Heart left ventricle (tissue), 13 donors: Measurements from ENCODE around the gene HYAL2.

Source experiments
- POLR2A ChIP-seq, 2 donors: fragments of 450-650 bp; IDR thresholded peaks; one replicate each; pipeline ENCODE4 v1.6.1; 2017; ENCODE audit warnings: antibody characterized with exemption in 2 of 2, mild to moderate bottlenecking in 2 of 2, moderate library complexity in 2 of 2
- TF ChIP-seq, protein P1 (sequence below), 12 donors: fragments of 200-600 bp; sonication (generic) in 4 of 12; IDR thresholded peaks; one replicate each; pipeline versions ENCODE4 v1.5.0 to v1.8.0; 2018 to 2022; ENCODE audit warnings: antibody characterized with exemption in 12 of 12, mild to moderate bottlenecking in 5 of 12
- donor health status: ischemic (EF 13 %, LVEDD 7.1; RV severe dilation, severe dysfunction).
- donor health status: DM: no; HTN: yes; CAD: no.
- donor health status: DM: no; HTN: no; CAD: no.
- donor health status: ischemic (EF 25% LVEDD 6.9; RV normal size, moderate dysfunction).
- donor health status: ischemic (EF 25% LVEDD 5.7; RV mildly dilated, moderate dysfunction).
- donor health status: ischemic (EF 35%, LVEDD 5.7; RV mildly dilated, moderate dysfunction).
- donor health status: nonischemic (EF 11% LVEDD 7.7; RV severe dilation, severe dysfunction).
- donor health status: DM: yes; HTN: yes; CAD: no.
- donor health status: PGD.
- donor health status: ischemic (EF 29% LVEDD 5.4; RV normal size, mild dysfunction).
- donor health status: nonischemic (EF 23%, LVEDD 6.1; RV moderate dilation, normal function).

DNA sequence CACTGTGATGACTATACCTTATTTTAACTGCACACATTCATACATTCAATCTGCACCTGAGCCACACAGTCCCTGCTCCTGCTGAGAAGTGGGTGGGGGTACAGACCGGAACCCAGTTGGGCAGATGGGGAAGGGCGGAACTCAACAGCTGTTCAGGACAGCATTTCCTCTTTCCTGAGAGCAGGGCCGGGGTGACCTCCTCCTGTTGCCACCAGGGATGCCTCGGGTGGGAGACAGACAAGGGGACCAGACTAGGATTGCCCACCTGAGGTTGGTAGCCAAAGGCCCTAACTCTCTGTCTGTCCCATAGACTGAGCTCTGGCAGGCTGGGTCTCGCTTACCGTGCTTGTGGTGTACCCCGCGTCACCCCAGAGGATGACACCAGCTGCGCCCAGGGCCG lies 3.9 kb downstream of the HYAL2 start:
- TF ChIP-seq, protein P1, sequence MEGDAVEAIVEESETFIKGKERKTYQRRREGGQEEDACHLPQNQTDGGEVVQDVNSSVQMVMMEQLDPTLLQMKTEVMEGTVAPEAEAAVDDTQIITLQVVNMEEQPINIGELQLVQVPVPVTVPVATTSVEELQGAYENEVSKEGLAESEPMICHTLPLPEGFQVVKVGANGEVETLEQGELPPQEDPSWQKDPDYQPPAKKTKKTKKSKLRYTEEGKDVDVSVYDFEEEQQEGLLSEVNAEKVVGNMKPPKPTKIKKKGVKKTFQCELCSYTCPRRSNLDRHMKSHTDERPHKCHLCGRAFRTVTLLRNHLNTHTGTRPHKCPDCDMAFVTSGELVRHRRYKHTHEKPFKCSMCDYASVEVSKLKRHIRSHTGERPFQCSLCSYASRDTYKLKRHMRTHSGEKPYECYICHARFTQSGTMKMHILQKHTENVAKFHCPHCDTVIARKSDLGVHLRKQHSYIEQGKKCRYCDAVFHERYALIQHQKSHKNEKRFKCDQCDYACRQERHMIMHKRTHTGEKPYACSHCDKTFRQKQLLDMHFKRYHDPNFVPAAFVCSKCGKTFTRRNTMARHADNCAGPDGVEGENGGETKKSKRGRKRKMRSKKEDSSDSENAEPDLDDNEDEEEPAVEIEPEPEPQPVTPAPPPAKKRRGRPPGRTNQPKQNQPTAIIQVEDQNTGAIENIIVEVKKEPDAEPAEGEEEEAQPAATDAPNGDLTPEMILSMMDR (IDR thresholded peaks at IDR 0.05): no peak
- TF ChIP-seq POLR2A (IDR thresholded peaks at IDR 0.05): no peak
